ENCODE results near the gene MEGF11. TPM values are rescaled to one million over a fixed set of nuclear protein-coding genes. Genes with fewer than 3 reads are reported as not detected.

Gene MEGF11
- total RNA-seq, 1 donor from 2014 or later = not detected

- intact Hi-C loops (cut with micrococcal nuclease) = no loop called here
- DNase-seq (ENCODE audit: low spot score) = no peak
- no peak overlapping the region for H3K27ac Mint-ChIP-seq
- peaks cover 36% of the 10 kb centered on the region for H3K4me1 Mint-ChIP-seq (ENCODE audit: low read depth)
- peaks cover 10% of the 10 kb centered on the region for H3K36me3 Mint-ChIP-seq (ENCODE audit: low read depth)
- H3K4me3 Mint-ChIP-seq = no peak overlapping the region
- H3K27me3 Mint-ChIP-seq (ENCODE audit: insufficient read depth) = no peaks in the 10 kb centered on the region
- no peaks in the 10 kb centered on the region for H3K9me3 Mint-ChIP-seq
These were observed 331.8 kb downstream of the MEGF11 start for GRCh38 chr15:65921780-65922179.

GRCh38 chr15:65920825-65921309 is 332.7 kb downstream of the MEGF11 start:
- Mint-ChIP-seq H3K9me3 (no peaks in the 10 kb centered on the region), H3K4me3 (no peak overlapping the region), H3K4me1 (ENCODE audit: low read depth) (peaks cover 45% of the 10 kb centered on the region), H3K27ac (no peak overlapping the region), H3K27me3 (ENCODE audit: insufficient read depth) (no peaks in the 10 kb centered on the region), H3K36me3 (ENCODE audit: low read depth) (peaks cover 11% of the 10 kb centered on the region)
- no peak for DNase-seq (ENCODE audit: low spot score)
- intact Hi-C loops (cut with micrococcal nuclease) = no loop called here

GRCh38 chr15:65920121-65920520 is 333.4 kb downstream of the MEGF11 start:
- intact Hi-C loops (cut with micrococcal nuclease) = no loop called here
- DNase-seq (ENCODE audit: low spot score) = no peak
- Mint-ChIP-seq H3K4me1 (ENCODE audit: low read depth) (peaks cover 52% of the 10 kb centered on the region), H3K27me3 (ENCODE audit: insufficient read depth) (no peaks in the 10 kb centered on the region), H3K27ac (no peak overlapping the region), H3K36me3 (ENCODE audit: low read depth) (peaks cover 13% of the 10 kb centered on the region), H3K9me3 (no peaks in the 10 kb centered on the region), H3K4me3 (no peak overlapping the region)

- H3K27me3 Mint-ChIP-seq (ENCODE audit: insufficient read depth) = no peaks in the 10 kb centered on the region
- H3K36me3 Mint-ChIP-seq (ENCODE audit: low read depth) = peaks cover 13% of the 10 kb centered on the region
- H3K9me3 Mint-ChIP-seq = no peaks in the 10 kb centered on the region
- intact Hi-C loops (cut with micrococcal nuclease) = no loop called here
- H3K4me1 Mint-ChIP-seq (ENCODE audit: low read depth) = peaks cover 59% of the 10 kb centered on the region
- no peak overlapping the region for H3K4me3 Mint-ChIP-seq
- no peak for DNase-seq (ENCODE audit: low spot score)
- H3K27ac Mint-ChIP-seq = no peak overlapping the region
These were observed 334.2 kb downstream of the MEGF11 start for GRCh38 chr15:65919353-65919752.

GRCh38 chr15:65918945-65919344 is 334.6 kb downstream of the MEGF11 start:
- H3K9me3 Mint-ChIP-seq = no peaks in the 10 kb centered on the region
- intact Hi-C loops (cut with micrococcal nuclease) = no loop called here
- peak overlapping the region; percentile 42 for H3K4me3 Mint-ChIP-seq
- peaks cover 59% of the 10 kb centered on the region for H3K4me1 Mint-ChIP-seq (ENCODE audit: low read depth)
- H3K27ac Mint-ChIP-seq = peak overlapping the region; percentile 83
- peaks cover 13% of the 10 kb centered on the region for H3K36me3 Mint-ChIP-seq (ENCODE audit: low read depth)
- no peaks in the 10 kb centered on the region for H3K27me3 Mint-ChIP-seq (ENCODE audit: insufficient read depth)
- no peak for DNase-seq (ENCODE audit: low spot score)

GRCh38 chr15:65918357-65918920 is 335.1 kb downstream of the MEGF11 start:
- H3K4me3 Mint-ChIP-seq = peak overlapping the region; percentile 42
- H3K36me3 Mint-ChIP-seq (ENCODE audit: low read depth) = peaks cover 13% of the 10 kb centered on the region
- intact Hi-C loops (cut with micrococcal nuclease) = no loop called here
- no peak for DNase-seq (ENCODE audit: low spot score)
- H3K27me3 Mint-ChIP-seq (ENCODE audit: insufficient read depth) = no peaks in the 10 kb centered on the region
- peaks cover 59% of the 10 kb centered on the region for H3K4me1 Mint-ChIP-seq (ENCODE audit: low read depth)
- peak overlapping the region; percentile 83 for H3K27ac Mint-ChIP-seq
- H3K9me3 Mint-ChIP-seq = no peaks in the 10 kb centered on the region

- peaks cover 57% of the 10 kb centered on the region for H3K4me1 Mint-ChIP-seq (ENCODE audit: low read depth)
- H3K4me3 Mint-ChIP-seq = peak overlapping the region; percentile 42
- H3K9me3 Mint-ChIP-seq = no peaks in the 10 kb centered on the region
- DNase-seq (ENCODE audit: low spot score) = no peak
- intact Hi-C loops (cut with micrococcal nuclease) = loop anchor here (1.0 to 2.0 kb wide), 4 partner anchors 31 to 99 kb away; partner anchors contain the start of gene RAB11A
- H3K27ac Mint-ChIP-seq = peak overlapping the region; percentile 83
- peaks cover 11% of the 10 kb centered on the region for H3K36me3 Mint-ChIP-seq (ENCODE audit: low read depth)
- H3K27me3 Mint-ChIP-seq (ENCODE audit: insufficient read depth) = no peaks in the 10 kb centered on the region
These were observed 335.6 kb downstream of the MEGF11 start for GRCh38 chr15:65917936-65918335.

GRCh38 chr15:65917407-65917756 is 336.2 kb downstream of the MEGF11 start:
- no peak for DNase-seq (ENCODE audit: low spot score)
- peaks cover 9% of the 10 kb centered on the region for H3K36me3 Mint-ChIP-seq (ENCODE audit: low read depth)
- H3K9me3 Mint-ChIP-seq = no peaks in the 10 kb centered on the region
- peak overlapping the region; percentile 83 for H3K27ac Mint-ChIP-seq
- intact Hi-C loops (cut with micrococcal nuclease) = loop anchor here (1.0 to 2.0 kb wide), 4 partner anchors 30 to 99 kb away; partner anchors contain the start of gene RAB11A
- no peaks in the 10 kb centered on the region for H3K27me3 Mint-ChIP-seq (ENCODE audit: insufficient read depth)
- H3K4me1 Mint-ChIP-seq (ENCODE audit: low read depth) = peaks cover 55% of the 10 kb centered on the region
- peak overlapping the region; percentile 37 for H3K4me3 Mint-ChIP-seq

GRCh38 chr15:65916664-65917406 is 336.7 kb downstream of the MEGF11 start:
- peak; percentile 71 for DNase-seq (ENCODE audit: low spot score)
- H3K4me1 Mint-ChIP-seq (ENCODE audit: low read depth) = peaks cover 55% of the 10 kb centered on the region
- peak overlapping the region; percentile 37 for H3K4me3 Mint-ChIP-seq
- no peaks in the 10 kb centered on the region for H3K27me3 Mint-ChIP-seq (ENCODE audit: insufficient read depth)
- H3K36me3 Mint-ChIP-seq (ENCODE audit: low read depth) = peaks cover 9% of the 10 kb centered on the region
- intact Hi-C loops (cut with micrococcal nuclease) = loop anchor here (1.0 to 2.0 kb wide), 4 partner anchors 30 to 98 kb away; partner anchors contain the start of gene RAB11A
- H3K27ac Mint-ChIP-seq = peak overlapping the region; percentile 83
- no peaks in the 10 kb centered on the region for H3K9me3 Mint-ChIP-seq

GRCh38 chr15:65916041-65916663 is 337.4 kb downstream of the MEGF11 start:
- Mint-ChIP-seq H3K27me3 (ENCODE audit: insufficient read depth) (no peaks in the 10 kb centered on the region), H3K36me3 (ENCODE audit: low read depth) (peaks cover 10% of the 10 kb centered on the region), H3K9me3 (no peaks in the 10 kb centered on the region), H3K4me3 (no peak overlapping the region), H3K4me1 (ENCODE audit: low read depth) (peaks cover 55% of the 10 kb centered on the region), H3K27ac (peak overlapping the region; percentile 83)
- intact Hi-C loops (cut with micrococcal nuclease) = loop anchor here (2.0 kb wide), 1 partner anchor 97 kb away; no protein-coding TSS in a partner anchor
- DNase-seq (ENCODE audit: low spot score) = no peak

- Mint-ChIP-seq H3K27me3 (ENCODE audit: insufficient read depth) (no peaks in the 10 kb centered on the region), H3K36me3 (ENCODE audit: low read depth) (peaks cover 12% of the 10 kb centered on the region), H3K4me1 (ENCODE audit: low read depth) (peaks cover 50% of the 10 kb centered on the region), H3K27ac (peak overlapping the region; percentile 83), H3K4me3 (no peak overlapping the region), H3K9me3 (no peaks in the 10 kb centered on the region)
- intact Hi-C loops (cut with micrococcal nuclease) = no loop called here
- no peak for DNase-seq (ENCODE audit: low spot score)
These were observed 338.3 kb downstream of the MEGF11 start for GRCh38 chr15:65914981-65915925.

- Mint-ChIP-seq H3K27ac (no peak overlapping the region), H3K9me3 (no peaks in the 10 kb centered on the region), H3K36me3 (ENCODE audit: low read depth) (peaks cover 15% of the 10 kb centered on the region), H3K27me3 (ENCODE audit: insufficient read depth) (no peaks in the 10 kb centered on the region), H3K4me1 (ENCODE audit: low read depth) (peaks cover 47% of the 10 kb centered on the region), H3K4me3 (no peak overlapping the region)
- intact Hi-C loops (cut with micrococcal nuclease) = no loop called here
- DNase-seq (ENCODE audit: low spot score) = no peak
These were observed 339.2 kb downstream of the MEGF11 start for GRCh38 chr15:65914386-65914785.

All from activated T-helper 1 cell treated with anti-CD3 and anti-CD28 coated beads, Interleukin-12 subunit alpha, Interleukin-12 subunit beta, Interleukin-2, Interleukin-4 antibody, amounts not matched to agents 30 ng/mL and 10 ng/mL and 1 ng/mL, durations not matched to agents 14 hours and 24 hours and 36 hours (primary cell).